Testis (tissue), 2 donors: ENCODE data around the gene FBN1.

Experiments used
- CTCF ChIP-seq, 3 experiments: fragments of 450-650 bp in 2 of 3; fragments of 200-600 bp in 1 of 3; sonication (generic) in 1 of 3; IDR thresholded peaks; one replicate each; pipeline ENCODE4 v1.5.1; 2016 to 2019; ENCODE audit warnings: antibody characterized with exemption in 3 of 3, mild to moderate bottlenecking in 2 of 3, moderate library complexity in 1 of 3
- POLR2A ChIP-seq: fragments of 450-650 bp; IDR thresholded peaks from one replicate; pipeline ENCODE4 v1.6.1; 2017; ENCODE audit warnings: antibody characterized with exemption, mild to moderate bottlenecking, moderate library complexity

DNA sequence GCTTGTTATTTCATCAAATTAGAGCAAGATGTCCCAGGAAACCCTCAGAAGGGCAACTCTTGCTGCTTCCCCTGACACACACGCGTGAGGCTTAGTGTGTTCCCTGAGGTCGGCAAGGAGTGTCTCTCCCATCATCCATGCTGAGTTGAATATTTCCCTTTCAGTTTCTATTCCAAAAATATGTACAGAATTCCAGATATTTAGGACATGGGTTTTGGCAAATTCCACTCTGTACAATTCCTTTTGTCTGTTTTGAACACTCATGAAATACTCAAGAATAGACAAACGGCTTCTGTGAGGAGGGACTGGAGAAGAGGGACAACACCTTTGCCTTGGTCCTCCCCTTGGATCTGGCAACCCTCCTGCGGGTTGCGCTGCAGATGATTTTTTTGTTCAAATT is 176.2 kb downstream of the FBN1 start:
- TF ChIP-seq CTCF (IDR thresholded peaks at IDR 0.05) (no peak), POLR2A (no peak)
